Hepatocyte (in vitro differentiated cells): ENCODE measurements around the gene ADSL. TPM values are rescaled to one million over a fixed set of nuclear protein-coding genes. Genes with fewer than 3 reads are reported as not detected.

ENCODE experiments used
- DNase-seq: peaks from one replicate; pipeline ENCODE4 v3.0.0-alpha.2; 2016; ENCODE audit warnings: low spot score
- H2AFZ ChIP-seq: fragments of 200-600 bp; sonication (generic); 2 replicates; pipeline ENCODE4 v1.6.0; 2016; ENCODE audit warnings: antibody characterized with exemption, mild to moderate bottlenecking
- H3K27ac ChIP-seq: fragments of 200-600 bp; sonication (generic); 2 replicates; pipeline ENCODE4 v1.5.1; 2016; ENCODE audit warnings: mild to moderate bottlenecking
- H3K27me3 ChIP-seq: fragments of 200-600 bp; sonication (generic); 2 replicates; pipeline ENCODE4 v1.6.1; 2016
- H3K36me3 ChIP-seq: fragments of 200-600 bp; sonication (generic); replicated peaks from 2 replicates; pipeline ENCODE4 v1.5.1; 2016; ENCODE audit warnings: low read depth; ENCODE audit not compliant: insufficient read depth
- H3K4me1 ChIP-seq: fragments of 200-600 bp; sonication (generic); 2 replicates; pipeline ENCODE4 v1.5.1; 2016; ENCODE audit warnings: mild to moderate bottlenecking, moderate library complexity; ENCODE audit not compliant: insufficient read depth
- H3K4me2 ChIP-seq: fragments of 200-600 bp; sonication (generic); 2 replicates; pipeline ENCODE4 v1.6.0; 2016
- H3K4me3 ChIP-seq: fragments of 200-600 bp; sonication (generic); 2 replicates; pipeline ENCODE4 v1.5.1; 2016; ENCODE audit warnings: mild to moderate bottlenecking
- H3K79me2 ChIP-seq: fragments of 200-600 bp; sonication (generic); 2 replicates; pipeline ENCODE4 v1.6.0; 2017; ENCODE audit warnings: mild to moderate bottlenecking
- H3K9me2 ChIP-seq: fragments of 200-600 bp; sonication (generic); replicated peaks from 2 replicates; pipeline ENCODE4 v1.6.0; 2017; ENCODE audit warnings: mild to moderate bottlenecking; ENCODE audit not compliant: insufficient read depth
- H3K9me3 ChIP-seq: fragments of 200-600 bp; sonication (generic); 2 replicates; pipeline ENCODE4 v1.5.1; 2016; ENCODE audit warnings: low read depth, mild to moderate bottlenecking
- H4K20me1 ChIP-seq: fragments of 200-600 bp; sonication (generic); 2 replicates; pipeline ENCODE4 v1.6.0; 2016; ENCODE audit warnings: mild to moderate bottlenecking; ENCODE audit not compliant: insufficient read depth, poor library complexity, severe bottlenecking
- CTCF ChIP-seq: fragments of 200-600 bp; sonication (generic); IDR thresholded peaks from 2 replicates; pipeline ENCODE4 v1.5.1; 2016; ENCODE audit warnings: antibody characterized with exemption, mild to moderate bottlenecking; ENCODE audit not compliant: poor library complexity
- EZH2 ChIP-seq: fragments of 200-600 bp; sonication (generic); IDR thresholded peaks from 2 replicates; pipeline ENCODE4 v1.6.1; 2016; ENCODE audit warnings: antibody characterized with exemption, mild to moderate bottlenecking, borderline replicate concordance
- EZH2phosphoT487 ChIP-seq: fragments of 200-600 bp; sonication (generic); IDR thresholded peaks from one replicate; pipeline ENCODE4 v1.6.1; 2018; ENCODE audit warnings: antibody characterized with exemption, mild to moderate bottlenecking, low read depth, moderate library complexity; ENCODE audit not compliant: unreplicated experiment, severe bottlenecking
- WGBS: methylation state at CpG from one replicate; pipeline ENCODE4 v1.1.6; 2016; ENCODE audit warnings: low lambda C conversion rate; ENCODE audit errors: missing lambda C conversion rate; 5-methylcytosine and 5-hydroxymethylcytosine counted together
- polyA plus RNA-seq: library from polyadenylated mRNA; unstranded; fragments of >200 nt; fragmentation: Nextera tagmentation; extraction: Ambion mirVana; gene quantifications from 2 replicates; pipeline ENCODE4 v1.2.1, GENCODE V29; 2016
- total RNA-seq: library from RNA; depleted of rRNA; stranded (reverse); fragments of >200 nt; gene quantifications from 2 replicates; pipeline ENCODE4 v1.2.3, GENCODE V29; 2014

Gene ADSL
- total and polyA plus RNA-seq, 2 experiments from 2014 or later: 54.8 to 81.8 TPM

- Histone ChIP-seq H3K27me3 (no peaks in the 10 kb centered on the region), H3K9me2 (no peaks in the 10 kb centered on the region), H3K79me2 (peaks cover 93% of the 10 kb centered on the region), H3K9me3 (no peaks in the 10 kb centered on the region), H3K27ac (no peak overlapping the region), H2AFZ (no peak overlapping the region), H4K20me1 (no peaks in the 10 kb centered on the region), H3K4me1 (no peaks in the 10 kb centered on the region), H3K4me2 (no peak overlapping the region), H3K36me3 (no peaks in the 10 kb centered on the region), H3K4me3 (no peak overlapping the region)
- TF ChIP-seq EZH2 (no peak), CTCF (no peak), EZH2phosphoT487 (no peak)
- 93% methylated on average over 3 of the region's 3 CpGs for WGBS
- DNase-seq: no peak
These were observed 35.2 kb downstream of the ADSL start for GRCh38 chr22:40381461-40381860.

GRCh38 chr22:40383905-40384304 is 37.6 kb downstream of the ADSL start:
- Histone ChIP-seq H3K36me3 (no peaks in the 10 kb centered on the region), H3K79me2 (peaks cover 77% of the 10 kb centered on the region), H3K4me1 (peaks cover 3% of the 10 kb centered on the region), H3K27ac (no peak overlapping the region), H2AFZ (no peak overlapping the region), H3K9me2 (no peaks in the 10 kb centered on the region), H3K27me3 (no peaks in the 10 kb centered on the region), H3K9me3 (no peaks in the 10 kb centered on the region), H3K4me3 (no peak overlapping the region), H4K20me1 (no peaks in the 10 kb centered on the region), H3K4me2 (no peak overlapping the region)
- WGBS: 98% methylated on average over 3 of the region's 3 CpGs
- DNase-seq: no peak
- no peak for TF ChIP-seq EZH2

GRCh38 chr22:40385036-40385782 is 38.9 kb downstream of the ADSL start:
- no peak for DNase-seq
- TF ChIP-seq EZH2phosphoT487: no peak
- peaks cover 70% of the 10 kb centered on the region for H3K79me2 ChIP-seq
- no peaks in the 10 kb centered on the region for H4K20me1 ChIP-seq
- no peaks in the 10 kb centered on the region for H3K36me3 ChIP-seq
- H3K4me1 ChIP-seq: peaks cover 3% of the 10 kb centered on the region
- no peaks in the 10 kb centered on the region for H3K9me2 ChIP-seq
- H3K4me3 ChIP-seq: no peak overlapping the region
- peak overlapping the region; percentile 20 for H3K4me2 ChIP-seq
- H3K9me3 ChIP-seq: no peaks in the 10 kb centered on the region
- no peak overlapping the region for H2AFZ ChIP-seq
- WGBS: 84% methylated on average over 10 of the region's 10 CpGs
- no peaks in the 10 kb centered on the region for H3K27me3 ChIP-seq
- peak overlapping the region; percentile 29 for H3K27ac ChIP-seq

GRCh38 chr22:40387746-40388145 is 41.4 kb downstream of the ADSL start:
- Histone ChIP-seq H3K27ac (peak overlapping the region; percentile 86), H3K27me3 (no peaks in the 10 kb centered on the region), H2AFZ (no peak overlapping the region), H3K4me1 (peaks cover 3% of the 10 kb centered on the region), H3K4me3 (no peak overlapping the region), H3K79me2 (peaks cover 59% of the 10 kb centered on the region), H3K9me2 (no peaks in the 10 kb centered on the region), H3K4me2 (peak overlapping the region; percentile 66), H3K9me3 (no peaks in the 10 kb centered on the region), H3K36me3 (no peaks in the 10 kb centered on the region), H4K20me1 (no peaks in the 10 kb centered on the region)
- 55% methylated on average over 5 of the region's 5 CpGs for WGBS
- peak; percentile 50 for DNase-seq
- TF ChIP-seq CTCF (no peak), EZH2phosphoT487 (no peak), EZH2 (no peak)
